HepG2 (cell line): ENCODE data around the gene SMIM21.

Experiments
- FOXK2 ChIP-seq: fragments of 450-650 bp; IDR thresholded peaks from 2 replicates; pipeline ENCODE4 v1.6.1; 2016
- GABPB1 ChIP-seq: IDR thresholded peaks from 2 replicates; pipeline ENCODE4 v1.6.1; 2016; ENCODE audit warnings: mild to moderate bottlenecking, missing genetic modification reagents, moderate library complexity, missing compliant biosample characterization
- NR3C1 ChIP-seq: sonication (generic); formaldehyde crosslinking; IDR thresholded peaks from 2 replicates; pipeline ENCODE4 v1.4.0; 2020; ENCODE audit warnings: missing genetic modification reagents
- SOX13 ChIP-seq, 3 experiments: fragments of 450-650 bp in 1 of 3; sonication (generic) in 1 of 3; formaldehyde crosslinking in 1 of 3; IDR thresholded peaks in 2 of 3; conservative IDR thresholded peaks in 1 of 3; 2 replicates each; pipeline versions ENCODE4 v1.5.0 to v1.6.1; 2016 to 2020; ENCODE audit warnings: antibody characterized with exemption in 1 of 3, mild to moderate bottlenecking in 1 of 3, missing compliant biosample characterization in 1 of 3, missing genetic modification reagents in 1 of 3, moderate library complexity in 1 of 3
- SP140L ChIP-seq: sonication (generic); formaldehyde crosslinking; IDR thresholded peaks from 2 replicates; pipeline ENCODE4 v1.4.0; 2020; ENCODE audit warnings: missing genetic modification reagents, borderline replicate concordance
- ZNF543 ChIP-seq: sonication (generic); formaldehyde crosslinking; IDR thresholded peaks from 2 replicates; pipeline ENCODE4 v1.4.0; 2020; ENCODE audit warnings: mild to moderate bottlenecking, missing genetic modification reagents
- TF ChIP-seq, protein P1 (sequence below): sonication (generic); formaldehyde crosslinking; IDR thresholded peaks from 2 replicates; pipeline ENCODE4 v1.9.0; 2021; ENCODE audit warnings: missing genetic modification reagents, borderline replicate concordance
- TF ChIP-seq, protein P2 (sequence below): sonication (generic); formaldehyde crosslinking; IDR thresholded peaks from 2 replicates; pipeline ENCODE4 v1.5.0; 2020; ENCODE audit warnings: mild to moderate bottlenecking, missing genetic modification reagents, moderate library complexity
- TF ChIP-seq, protein P3 (sequence below): IDR thresholded peaks from 2 replicates; pipeline ENCODE4 v1.6.1; 2012; ENCODE audit warnings: inconsistent platforms
- TF ChIP-seq, protein P4 (sequence below): IDR thresholded peaks from 2 replicates; pipeline ENCODE4 v1.6.1; 2012; ENCODE audit warnings: low read length, improper control_type of control experiment

DNA sequence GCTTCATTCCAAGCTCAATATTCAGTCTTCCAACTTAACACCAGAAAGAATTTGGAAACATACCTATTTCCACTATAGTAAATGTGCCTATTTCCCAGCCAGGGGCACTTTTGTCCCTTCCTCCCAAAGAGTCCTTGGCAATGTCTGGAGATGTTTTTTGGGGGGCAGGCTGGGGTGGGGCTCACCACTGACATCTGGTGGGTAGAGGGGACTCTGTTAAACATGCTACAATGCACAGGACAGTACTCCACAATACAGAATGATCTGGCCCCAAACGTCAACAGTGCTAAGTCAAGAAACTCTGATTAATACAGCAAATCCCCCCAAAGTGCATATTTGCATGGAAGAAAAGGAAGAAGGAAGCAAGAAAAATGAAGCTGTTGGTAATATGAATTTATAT, 61.7 kb downstream of the SMIM21 start:
- TF ChIP-seq, protein P1, sequence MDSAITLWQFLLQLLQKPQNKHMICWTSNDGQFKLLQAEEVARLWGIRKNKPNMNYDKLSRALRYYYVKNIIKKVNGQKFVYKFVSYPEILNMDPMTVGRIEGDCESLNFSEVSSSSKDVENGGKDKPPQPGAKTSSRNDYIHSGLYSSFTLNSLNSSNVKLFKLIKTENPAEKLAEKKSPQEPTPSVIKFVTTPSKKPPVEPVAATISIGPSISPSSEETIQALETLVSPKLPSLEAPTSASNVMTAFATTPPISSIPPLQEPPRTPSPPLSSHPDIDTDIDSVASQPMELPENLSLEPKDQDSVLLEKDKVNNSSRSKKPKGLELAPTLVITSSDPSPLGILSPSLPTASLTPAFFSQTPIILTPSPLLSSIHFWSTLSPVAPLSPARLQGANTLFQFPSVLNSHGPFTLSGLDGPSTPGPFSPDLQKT (CRISPR knock-in tag), result no peak
- TF ChIP-seq SOX13 (IDR thresholded peaks at IDR 0.05), result no peak
- no peak for TF ChIP-seq SOX13 (CRISPR knock-in tag; conservative IDR thresholded peaks at IDR 0.05 in 1 of 2, IDR thresholded peaks at IDR 0.05 in 1 of 2)
- TF ChIP-seq, protein P2, sequence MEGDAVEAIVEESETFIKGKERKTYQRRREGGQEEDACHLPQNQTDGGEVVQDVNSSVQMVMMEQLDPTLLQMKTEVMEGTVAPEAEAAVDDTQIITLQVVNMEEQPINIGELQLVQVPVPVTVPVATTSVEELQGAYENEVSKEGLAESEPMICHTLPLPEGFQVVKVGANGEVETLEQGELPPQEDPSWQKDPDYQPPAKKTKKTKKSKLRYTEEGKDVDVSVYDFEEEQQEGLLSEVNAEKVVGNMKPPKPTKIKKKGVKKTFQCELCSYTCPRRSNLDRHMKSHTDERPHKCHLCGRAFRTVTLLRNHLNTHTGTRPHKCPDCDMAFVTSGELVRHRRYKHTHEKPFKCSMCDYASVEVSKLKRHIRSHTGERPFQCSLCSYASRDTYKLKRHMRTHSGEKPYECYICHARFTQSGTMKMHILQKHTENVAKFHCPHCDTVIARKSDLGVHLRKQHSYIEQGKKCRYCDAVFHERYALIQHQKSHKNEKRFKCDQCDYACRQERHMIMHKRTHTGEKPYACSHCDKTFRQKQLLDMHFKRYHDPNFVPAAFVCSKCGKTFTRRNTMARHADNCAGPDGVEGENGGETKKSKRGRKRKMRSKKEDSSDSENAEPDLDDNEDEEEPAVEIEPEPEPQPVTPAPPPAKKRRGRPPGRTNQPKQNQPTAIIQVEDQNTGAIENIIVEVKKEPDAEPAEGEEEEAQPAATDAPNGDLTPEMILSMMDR, result 0 out of 2 replicates have a peak, but pooled peaks have one; percentile 4
- TF ChIP-seq GABPB1, result no peak
- no peak for TF ChIP-seq SP140L
- TF ChIP-seq NR3C1 (CRISPR knock-in tag), result no peak
- no peak for TF ChIP-seq FOXK2
- no peak for TF ChIP-seq ZNF543
- TF ChIP-seq, protein P3, sequence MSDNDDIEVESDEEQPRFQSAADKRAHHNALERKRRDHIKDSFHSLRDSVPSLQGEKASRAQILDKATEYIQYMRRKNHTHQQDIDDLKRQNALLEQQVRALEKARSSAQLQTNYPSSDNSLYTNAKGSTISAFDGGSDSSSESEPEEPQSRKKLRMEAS, result no peak
- TF ChIP-seq, protein P4, sequence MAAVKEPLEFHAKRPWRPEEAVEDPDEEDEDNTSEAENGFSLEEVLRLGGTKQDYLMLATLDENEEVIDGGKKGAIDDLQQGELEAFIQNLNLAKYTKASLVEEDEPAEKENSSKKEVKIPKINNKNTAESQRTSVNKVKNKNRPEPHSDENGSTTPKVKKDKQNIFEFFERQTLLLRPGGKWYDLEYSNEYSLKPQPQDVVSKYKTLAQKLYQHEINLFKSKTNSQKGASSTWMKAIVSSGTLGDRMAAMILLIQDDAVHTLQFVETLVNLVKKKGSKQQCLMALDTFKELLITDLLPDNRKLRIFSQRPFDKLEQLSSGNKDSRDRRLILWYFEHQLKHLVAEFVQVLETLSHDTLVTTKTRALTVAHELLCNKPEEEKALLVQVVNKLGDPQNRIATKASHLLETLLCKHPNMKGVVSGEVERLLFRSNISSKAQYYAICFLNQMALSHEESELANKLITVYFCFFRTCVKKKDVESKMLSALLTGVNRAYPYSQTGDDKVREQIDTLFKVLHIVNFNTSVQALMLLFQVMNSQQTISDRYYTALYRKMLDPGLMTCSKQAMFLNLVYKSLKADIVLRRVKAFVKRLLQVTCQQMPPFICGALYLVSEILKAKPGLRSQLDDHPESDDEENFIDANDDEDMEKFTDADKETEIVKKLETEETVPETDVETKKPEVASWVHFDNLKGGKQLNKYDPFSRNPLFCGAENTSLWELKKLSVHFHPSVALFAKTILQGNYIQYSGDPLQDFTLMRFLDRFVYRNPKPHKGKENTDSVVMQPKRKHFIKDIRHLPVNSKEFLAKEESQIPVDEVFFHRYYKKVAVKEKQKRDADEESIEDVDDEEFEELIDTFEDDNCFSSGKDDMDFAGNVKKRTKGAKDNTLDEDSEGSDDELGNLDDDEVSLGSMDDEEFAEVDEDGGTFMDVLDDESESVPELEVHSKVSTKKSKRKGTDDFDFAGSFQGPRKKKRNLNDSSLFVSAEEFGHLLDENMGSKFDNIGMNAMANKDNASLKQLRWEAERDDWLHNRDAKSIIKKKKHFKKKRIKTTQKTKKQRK, result no peak
